Esophagus squamous epithelium (tissue), 4 donors: Measurements from ENCODE around the gene RIPOR1.

Experiments
- POLR2A ChIP-seq, 4 donors: fragments of 450-650 bp; IDR thresholded peaks; one replicate each; pipeline ENCODE4 v1.6.1; 2017; ENCODE audit warnings: antibody characterized with exemption in 4 of 4, mild to moderate bottlenecking in 4 of 4, moderate library complexity in 3 of 4
- TF ChIP-seq, protein P1 (sequence below), 6 experiments: fragments of 450-650 bp in 4 of 6; fragments of 200-600 bp in 2 of 6; sonication (generic) in 2 of 6; IDR thresholded peaks; one replicate each; pipeline ENCODE4 v1.5.1; 2016 to 2019; ENCODE audit warnings: antibody characterized with exemption in 6 of 6, mild to moderate bottlenecking in 4 of 6, moderate library complexity in 4 of 6

DNA sequence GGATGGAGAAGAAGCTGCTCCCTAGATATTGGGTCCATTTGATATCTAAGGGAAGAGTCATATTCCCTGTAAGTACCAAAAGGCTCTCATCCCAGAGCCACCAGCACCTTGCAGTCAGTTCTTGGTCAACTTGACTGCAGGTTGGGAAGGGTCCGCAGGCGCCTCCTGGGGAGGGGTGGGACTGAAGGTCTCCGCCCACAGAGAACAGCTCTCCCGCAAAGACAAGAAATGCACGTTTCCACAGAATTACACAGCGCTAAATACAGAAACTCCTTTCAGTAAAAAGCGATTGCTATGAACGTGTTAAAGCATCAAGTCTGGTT lies 32.8 kb downstream of the RIPOR1 start:
- TF ChIP-seq, protein P1, sequence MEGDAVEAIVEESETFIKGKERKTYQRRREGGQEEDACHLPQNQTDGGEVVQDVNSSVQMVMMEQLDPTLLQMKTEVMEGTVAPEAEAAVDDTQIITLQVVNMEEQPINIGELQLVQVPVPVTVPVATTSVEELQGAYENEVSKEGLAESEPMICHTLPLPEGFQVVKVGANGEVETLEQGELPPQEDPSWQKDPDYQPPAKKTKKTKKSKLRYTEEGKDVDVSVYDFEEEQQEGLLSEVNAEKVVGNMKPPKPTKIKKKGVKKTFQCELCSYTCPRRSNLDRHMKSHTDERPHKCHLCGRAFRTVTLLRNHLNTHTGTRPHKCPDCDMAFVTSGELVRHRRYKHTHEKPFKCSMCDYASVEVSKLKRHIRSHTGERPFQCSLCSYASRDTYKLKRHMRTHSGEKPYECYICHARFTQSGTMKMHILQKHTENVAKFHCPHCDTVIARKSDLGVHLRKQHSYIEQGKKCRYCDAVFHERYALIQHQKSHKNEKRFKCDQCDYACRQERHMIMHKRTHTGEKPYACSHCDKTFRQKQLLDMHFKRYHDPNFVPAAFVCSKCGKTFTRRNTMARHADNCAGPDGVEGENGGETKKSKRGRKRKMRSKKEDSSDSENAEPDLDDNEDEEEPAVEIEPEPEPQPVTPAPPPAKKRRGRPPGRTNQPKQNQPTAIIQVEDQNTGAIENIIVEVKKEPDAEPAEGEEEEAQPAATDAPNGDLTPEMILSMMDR (IDR thresholded peaks at IDR 0.05) = no peak
- TF ChIP-seq POLR2A (IDR thresholded peaks at IDR 0.05) = no peak
